T-helper 2 cell (primary cell): Measurements from ENCODE around the gene DLG4.

Source experiments
- DNase-seq, 5 experiments: peaks; one replicate each; pipeline versions ENCODE4 v3.0.0 to v3.0.0-alpha.2; 2012 to 2022

DLG4 gene

GRCh38 chr17:7214300-7215135, 5.1 kb downstream of the DLG4 start:
- peak; percentile 98 to 99 (median 99) for DNase-seq

DNA sequence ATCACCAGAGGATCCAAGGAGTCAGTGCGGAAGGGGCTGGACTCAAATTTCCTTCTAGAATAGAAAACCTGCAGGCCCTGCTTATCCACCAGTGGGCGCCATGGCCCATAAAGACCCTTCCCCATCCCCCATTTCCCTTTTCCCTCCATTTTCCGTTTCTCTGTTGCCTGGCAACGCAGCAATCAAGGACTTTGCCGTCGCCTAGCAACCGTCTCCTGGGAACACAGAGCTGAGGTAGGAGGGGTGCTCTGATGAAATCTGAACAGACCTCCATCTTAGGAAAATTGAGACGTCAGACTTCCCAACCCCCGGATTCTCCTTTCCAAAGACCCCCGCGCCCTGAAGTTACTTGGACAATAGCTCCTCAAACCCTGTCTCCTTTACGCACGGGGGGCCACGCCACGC, 5.7 kb downstream of the DLG4 start:
- peak in 3 of 5 experiments; percentile 40 to 80 (median 74) for DNase-seq

DNA sequence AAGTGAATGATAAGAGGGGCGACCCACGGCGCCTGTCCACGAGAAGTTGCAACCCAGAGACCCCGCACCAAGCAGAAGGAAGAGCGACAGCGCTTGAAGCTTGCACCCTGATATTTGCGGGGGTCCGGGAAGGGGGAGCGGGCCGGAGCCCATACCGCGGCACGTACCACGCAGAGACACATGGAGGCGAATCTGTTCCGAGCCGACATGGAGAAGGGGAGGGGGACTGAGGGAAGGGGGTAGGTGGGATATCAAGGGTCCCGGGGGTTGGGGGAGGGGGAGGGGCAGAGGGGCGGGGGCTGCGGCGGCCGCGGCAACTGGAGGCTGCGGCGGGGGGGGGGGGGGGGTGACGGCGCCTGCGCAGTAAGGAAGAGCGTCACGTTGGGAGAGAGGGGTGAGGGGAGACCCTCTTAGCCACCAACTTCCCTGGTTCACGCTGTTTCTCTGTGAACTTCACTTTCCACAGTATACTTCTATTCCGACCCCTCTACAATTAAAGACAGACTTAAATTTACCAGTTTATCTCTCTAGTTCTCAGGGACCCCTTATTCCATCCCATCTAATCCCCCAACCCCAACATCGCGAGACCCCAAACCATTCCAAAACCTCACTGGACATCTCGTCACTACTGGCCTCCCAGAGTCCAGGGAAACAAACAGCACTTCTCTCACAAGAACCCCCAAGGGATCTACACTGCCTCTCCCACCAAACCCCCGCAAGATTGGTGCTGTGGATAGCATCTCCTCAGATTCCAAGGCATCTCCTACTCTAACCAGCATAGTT, 8.0 kb downstream of the DLG4 start:
- DNase-seq, result no peak

DNA sequence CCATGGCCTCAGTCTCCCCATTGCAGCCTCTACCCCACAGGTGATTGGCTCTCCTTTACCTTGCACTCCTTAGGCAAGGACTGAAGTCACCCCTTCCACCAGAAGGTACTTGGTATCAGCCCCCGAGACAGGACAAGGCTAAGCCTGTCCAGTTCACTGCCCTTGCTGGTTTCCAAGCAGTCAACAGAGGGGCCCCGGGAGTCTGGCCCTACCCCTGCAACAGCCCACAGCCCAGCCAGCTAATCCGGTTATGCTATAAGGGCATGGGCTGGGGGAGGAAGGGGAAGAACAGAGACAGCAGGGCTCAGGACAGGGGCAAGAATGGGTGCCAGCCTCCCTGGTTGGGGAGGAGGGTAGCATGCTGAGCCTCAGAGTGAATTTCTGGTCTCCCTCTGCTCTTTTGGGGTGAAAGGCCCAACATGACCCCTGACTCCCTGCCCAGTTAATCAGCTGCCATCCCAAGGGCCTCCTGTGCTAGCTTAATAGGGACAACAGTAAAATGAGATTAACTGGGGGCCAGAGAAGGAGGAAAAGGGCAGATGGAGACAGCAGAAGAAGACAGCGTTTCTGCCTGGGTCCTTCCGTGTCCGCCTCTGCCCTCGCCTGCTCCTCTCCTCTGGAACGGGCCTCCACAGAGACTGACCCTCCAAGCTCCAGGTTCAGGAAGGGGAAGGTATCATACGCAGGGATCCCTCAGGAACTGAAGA, 10.7 kb downstream of the DLG4 start:
- no peak for DNase-seq

DNA sequence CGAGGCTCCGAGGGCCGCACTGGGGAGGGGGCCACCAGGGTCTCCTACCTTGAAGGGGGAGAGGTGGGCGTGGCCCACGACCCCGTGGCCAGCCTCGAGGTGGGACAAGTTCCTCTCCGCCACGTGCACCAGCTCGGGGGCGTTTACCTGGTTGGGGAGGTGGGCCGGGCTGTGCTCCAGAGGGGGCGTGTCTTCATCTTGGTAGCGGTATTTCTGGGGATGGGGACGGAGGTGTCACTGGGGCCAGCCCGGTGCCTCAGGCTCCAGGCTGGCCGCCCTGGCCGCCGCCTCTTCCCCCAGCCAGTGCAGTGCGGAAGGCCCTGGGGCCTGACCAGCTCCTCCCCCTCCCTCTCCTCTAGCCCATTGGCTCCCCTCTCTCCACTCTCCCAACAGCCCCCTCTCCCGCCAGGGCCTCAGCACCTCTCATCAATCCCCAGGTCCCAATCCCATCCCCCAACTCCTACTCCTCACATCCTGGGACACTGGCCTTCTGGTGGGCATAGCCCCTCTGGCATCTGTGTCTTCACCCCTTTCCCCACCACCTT, 11.5 kb downstream of the DLG4 start:
- no peak for DNase-seq

DNA sequence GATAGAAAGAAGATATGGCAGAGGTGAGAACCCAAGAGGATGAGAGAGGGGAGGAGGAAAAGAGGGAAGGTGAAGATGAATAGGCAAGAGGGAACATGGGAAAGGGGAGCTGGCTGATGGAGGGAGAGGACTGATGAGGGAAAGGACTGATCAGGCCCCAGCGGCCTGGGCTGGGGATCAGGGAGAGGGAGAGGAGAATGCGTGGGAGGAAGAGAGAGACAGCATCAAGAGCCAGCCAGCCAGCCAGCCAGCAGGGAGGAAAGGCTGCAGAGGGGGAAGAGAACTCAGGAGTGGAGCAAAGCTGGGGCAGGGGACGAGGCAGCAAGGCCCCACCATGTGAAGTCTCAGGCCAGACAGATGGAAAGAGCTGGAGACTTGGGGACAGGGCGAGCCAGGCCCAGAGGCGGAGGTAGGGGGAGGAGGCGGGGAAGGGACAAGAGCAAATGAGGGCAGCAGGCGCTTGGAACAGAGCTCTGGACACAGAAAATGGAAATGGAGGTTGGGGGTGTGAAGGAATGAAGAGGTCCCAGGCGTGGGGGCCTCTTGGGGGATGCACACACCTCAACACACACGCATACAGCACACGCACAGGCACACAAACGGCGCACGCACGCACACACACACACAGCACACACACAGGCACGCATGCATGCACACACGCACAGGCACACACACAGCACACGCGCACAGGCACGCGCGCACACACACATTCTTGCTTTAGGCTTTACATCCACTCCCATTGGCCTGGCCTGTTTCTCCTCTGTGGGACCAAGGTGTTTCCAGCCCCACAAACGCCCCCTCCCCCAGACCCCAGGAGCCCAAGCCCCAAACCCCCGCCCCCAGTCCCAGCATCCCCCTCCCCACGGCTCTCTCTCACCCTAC, 12.3 kb downstream of the DLG4 start:
- DNase-seq, result peak in 1 of 5 experiments; percentile 27

DNA sequence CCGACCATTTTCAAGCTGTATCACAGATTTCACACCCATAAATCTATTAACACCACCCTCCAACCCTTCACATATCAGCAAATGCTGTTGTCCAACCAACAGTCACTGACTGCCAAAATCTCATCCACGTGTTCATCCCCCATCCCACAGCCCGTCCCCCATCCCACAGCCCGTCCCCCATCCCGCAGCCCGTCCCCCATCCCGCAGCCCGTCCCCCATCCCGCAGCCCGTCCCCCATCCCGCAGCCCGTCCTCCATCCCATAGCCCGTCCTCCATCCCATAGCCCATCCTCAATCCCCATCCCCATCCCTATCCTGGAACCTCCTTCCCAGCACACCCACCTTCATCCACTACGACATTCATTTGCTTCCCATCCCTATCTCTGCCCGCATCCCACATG, 14.1 kb downstream of the DLG4 start:
- no peak for DNase-seq

- DNase-seq, result peak; percentile 84 to 99 (median 96)
Measured at GRCh38 chr17:7204828-7205461, 14.7 kb downstream of the DLG4 start.

DNA sequence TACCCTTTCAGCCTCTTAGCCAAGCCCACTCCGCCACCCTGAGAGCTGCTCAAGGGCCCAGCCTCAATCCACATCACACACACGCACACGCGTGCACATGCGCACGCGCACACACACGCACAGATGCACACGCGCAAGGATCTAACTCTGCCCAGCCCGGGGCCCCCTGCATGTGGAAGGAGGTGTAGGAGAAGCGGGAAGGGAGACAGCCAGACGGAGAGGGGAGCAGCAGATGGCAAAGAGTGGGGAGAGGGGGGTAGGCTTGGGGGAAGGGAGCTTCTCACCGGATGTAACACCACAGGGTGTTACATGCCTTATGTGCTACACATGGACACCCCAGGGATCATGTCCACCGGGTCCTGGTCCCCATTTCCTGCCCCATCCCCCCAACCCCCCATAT, 15.3 kb downstream of the DLG4 start:
- DNase-seq, result peak in 1 of 5 experiments; percentile 21

DNA sequence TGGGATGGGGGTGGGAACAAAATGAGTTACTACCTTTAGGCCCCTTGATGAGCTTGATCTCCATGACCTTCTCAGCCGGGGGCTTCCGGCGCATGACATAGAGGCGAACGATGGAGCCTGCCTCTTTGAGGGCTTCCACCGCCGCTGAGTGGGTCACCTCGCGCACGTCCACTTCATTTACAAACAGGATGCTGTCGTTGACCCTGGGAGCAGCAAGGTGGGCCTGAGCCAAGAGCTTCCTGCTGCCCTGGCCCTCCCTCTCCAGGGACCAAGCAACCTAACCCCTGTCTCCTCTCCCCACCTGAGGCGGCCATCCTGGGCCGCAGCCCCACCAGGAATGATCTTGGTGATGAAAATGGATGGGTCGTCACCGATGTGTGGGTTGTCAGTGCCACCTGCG, 16.2 kb downstream of the DLG4 start:
- no peak for DNase-seq

- no peak for DNase-seq
Measured at GRCh38 chr17:7196651-7197401, 22.8 kb downstream of the DLG4 start.

DNA sequence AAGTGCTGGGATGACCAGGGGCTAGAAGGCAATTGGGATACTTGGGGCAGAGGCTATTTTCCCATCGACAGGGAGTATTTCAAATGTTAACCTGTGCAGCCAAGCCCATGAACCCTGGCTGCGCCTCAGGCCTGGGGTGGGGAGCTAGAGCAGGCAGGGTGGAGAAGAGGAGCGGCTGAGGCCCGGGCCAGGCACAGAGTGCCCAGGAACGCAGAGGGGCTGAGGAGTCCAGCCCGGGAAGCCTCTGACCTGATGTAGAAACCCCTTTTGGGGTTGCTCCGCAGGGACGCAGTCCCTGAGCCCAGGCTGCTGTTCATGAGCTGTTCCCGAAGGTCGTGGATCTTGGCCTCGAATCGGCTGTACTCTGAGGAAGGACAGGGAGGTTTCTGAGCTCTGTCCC, 23.7 kb downstream of the DLG4 start:
- DNase-seq, result no peak

DNA sequence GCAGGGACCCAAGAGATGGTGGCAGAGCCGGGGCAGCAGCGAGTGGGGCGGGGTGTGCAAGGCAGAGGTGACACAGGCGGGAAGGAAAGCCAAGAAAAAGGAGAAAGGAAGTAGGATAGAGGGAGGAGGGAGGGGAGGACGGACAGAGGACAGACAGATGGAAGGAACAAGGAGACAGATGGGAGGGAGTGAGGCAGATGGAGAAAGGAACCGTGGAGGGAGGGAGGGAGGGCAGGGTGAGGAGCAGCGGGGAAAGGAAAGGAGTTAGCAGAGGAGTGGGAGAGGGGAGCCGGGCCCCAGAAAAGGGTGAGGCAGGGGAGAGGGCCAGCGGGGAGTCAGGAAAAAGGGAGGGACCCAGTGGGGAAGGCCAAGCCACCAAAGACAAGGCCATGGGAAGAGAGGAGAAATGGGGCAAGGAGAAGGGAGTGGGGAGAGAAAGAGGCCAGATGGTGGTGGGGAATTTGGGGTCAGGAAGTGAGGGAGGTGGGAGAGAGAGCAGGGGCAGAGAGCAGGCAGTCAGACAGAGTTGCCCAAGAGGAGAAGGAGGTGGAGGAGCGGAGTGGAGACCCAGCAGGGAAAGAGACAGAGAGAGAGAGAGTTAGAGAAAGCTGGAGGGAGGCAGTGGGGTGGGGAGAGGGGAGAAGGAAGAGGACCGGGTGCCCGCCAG, 27.2 kb downstream of the DLG4 start:
- DNase-seq, result no peak

GRCh38 chr17:7191571-7192270, 27.9 kb downstream of the DLG4 start:
- peak in 1 of 5 experiments; percentile 35 for DNase-seq

- no peak for DNase-seq
Measured at GRCh38 chr17:7191069-7191468, 28.6 kb downstream of the DLG4 start.

DNA sequence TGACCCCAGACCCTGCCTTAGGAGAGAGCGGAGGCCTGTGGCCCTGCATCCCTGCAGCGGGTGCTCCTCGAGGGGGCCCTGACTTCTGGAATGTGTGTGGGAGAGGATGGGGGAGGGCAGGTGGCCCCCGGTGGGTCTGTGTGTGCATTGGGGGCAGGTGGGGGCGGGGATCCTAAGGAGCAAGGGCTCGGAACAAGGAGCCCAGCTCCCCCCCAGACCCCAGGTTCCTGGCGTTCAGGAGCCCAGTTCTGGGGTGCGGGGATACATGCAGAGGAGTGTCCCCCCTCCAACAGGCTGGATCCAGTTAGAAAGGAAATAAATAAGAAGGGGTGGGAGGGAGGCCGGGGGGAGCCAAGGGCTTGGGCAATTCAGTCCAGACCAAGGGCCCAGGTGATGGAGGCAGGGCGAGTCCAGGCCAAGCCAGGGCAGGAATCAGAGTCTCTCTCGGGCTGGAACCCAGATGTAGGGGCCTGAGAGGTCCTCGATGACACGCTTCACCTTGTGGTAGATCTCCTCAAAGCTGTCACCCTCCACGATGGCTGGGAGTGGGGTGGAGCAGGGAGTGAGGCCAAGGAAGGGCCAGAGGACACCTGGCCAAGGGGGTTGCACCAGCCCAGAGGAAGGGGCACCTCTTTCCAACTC, 29.2 kb downstream of the DLG4 start:
- no peak for DNase-seq

- no peak for DNase-seq
Measured at GRCh38 chr17:7186241-7186640, 33.4 kb downstream of the DLG4 start.

GRCh38 chr17:7184647-7185046, 35.0 kb downstream of the DLG4 start:
- no peak for DNase-seq

- DNase-seq, result no peak
Measured at GRCh38 chr17:7184091-7184488, 35.5 kb downstream of the DLG4 start.
